Loucy (cell line): ENCODE data around the gene MEX3B.

Experiments used
- EZH2phosphoT487 ChIP-seq: fragments of 200-600 bp; IDR thresholded peaks from 2 replicates; pipeline ENCODE4 v1.6.1; 2018; ENCODE audit warnings: antibody characterized with exemption, mild to moderate bottlenecking, moderate library complexity, borderline replicate concordance
- TF ChIP-seq, protein P1 (sequence below): fragments of 200-600 bp; sonication (generic); conservative IDR thresholded peaks from 2 replicates; pipeline ENCODE4 v1.5.1; 2014; ENCODE audit warnings: mild to moderate bottlenecking, antibody characterized with exemption, low read length

DNA sequence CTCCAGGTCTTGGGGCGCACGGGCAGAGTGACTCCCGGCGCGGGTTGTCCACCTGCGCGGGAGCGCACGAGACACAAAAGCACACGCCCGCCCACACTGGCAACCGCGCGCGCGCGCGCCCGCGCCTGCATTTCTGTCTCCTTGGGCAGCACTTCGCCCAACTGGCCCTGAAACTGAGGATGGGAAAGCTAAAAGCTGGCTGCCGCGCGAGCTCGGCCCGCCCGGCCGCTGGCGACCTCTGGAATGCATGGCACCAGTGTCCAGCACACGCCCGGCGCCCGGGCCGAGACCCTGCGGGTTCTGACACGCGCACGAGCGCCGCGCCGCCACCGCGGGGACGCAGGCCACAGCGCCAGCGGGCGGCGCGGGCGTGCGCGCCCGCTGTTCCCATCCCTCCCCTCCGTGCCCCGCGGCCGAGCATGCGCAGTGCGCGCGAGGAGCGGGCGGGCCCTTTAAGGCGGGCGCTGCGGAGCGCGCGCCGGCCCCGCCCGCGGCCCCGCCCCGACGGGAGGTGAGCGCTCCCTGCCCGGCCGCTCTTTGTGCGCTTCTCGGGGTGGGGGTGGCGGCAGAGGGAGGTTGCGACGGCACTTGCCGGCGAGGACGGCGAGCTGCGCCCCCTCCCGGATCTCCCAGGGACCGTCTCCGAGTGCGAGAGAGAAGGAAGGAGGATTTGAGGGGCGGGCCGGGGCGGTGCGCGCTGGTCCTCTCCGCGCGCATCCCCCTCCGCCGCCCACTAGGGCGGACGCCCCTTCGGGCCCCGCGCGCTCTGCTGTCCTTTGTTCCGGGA lies 1.0 kb upstream of the MEX3B start:
- TF ChIP-seq, protein P1, sequence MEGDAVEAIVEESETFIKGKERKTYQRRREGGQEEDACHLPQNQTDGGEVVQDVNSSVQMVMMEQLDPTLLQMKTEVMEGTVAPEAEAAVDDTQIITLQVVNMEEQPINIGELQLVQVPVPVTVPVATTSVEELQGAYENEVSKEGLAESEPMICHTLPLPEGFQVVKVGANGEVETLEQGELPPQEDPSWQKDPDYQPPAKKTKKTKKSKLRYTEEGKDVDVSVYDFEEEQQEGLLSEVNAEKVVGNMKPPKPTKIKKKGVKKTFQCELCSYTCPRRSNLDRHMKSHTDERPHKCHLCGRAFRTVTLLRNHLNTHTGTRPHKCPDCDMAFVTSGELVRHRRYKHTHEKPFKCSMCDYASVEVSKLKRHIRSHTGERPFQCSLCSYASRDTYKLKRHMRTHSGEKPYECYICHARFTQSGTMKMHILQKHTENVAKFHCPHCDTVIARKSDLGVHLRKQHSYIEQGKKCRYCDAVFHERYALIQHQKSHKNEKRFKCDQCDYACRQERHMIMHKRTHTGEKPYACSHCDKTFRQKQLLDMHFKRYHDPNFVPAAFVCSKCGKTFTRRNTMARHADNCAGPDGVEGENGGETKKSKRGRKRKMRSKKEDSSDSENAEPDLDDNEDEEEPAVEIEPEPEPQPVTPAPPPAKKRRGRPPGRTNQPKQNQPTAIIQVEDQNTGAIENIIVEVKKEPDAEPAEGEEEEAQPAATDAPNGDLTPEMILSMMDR, result peak; percentile 65
- TF ChIP-seq EZH2phosphoT487, result no peak
